ENCODE measurements around the gene PLA2G2F. TPM values are rescaled to one million over a fixed set of nuclear protein-coding genes. Genes with fewer than 3 reads are reported as not detected.

Gene PLA2G2F
- total RNA-seq, 1 experiment from 2014 or later, result not detected

- no peak for DNase-seq (ENCODE audit: low read depth)
These were observed 3.0 kb downstream of the PLA2G2F start for GRCh38 chr1:20142001-20142710.

- DNase-seq (ENCODE audit: low read depth), result no peak
These were observed 4.2 kb downstream of the PLA2G2F start for GRCh38 chr1:20143318-20143717.

DNA sequence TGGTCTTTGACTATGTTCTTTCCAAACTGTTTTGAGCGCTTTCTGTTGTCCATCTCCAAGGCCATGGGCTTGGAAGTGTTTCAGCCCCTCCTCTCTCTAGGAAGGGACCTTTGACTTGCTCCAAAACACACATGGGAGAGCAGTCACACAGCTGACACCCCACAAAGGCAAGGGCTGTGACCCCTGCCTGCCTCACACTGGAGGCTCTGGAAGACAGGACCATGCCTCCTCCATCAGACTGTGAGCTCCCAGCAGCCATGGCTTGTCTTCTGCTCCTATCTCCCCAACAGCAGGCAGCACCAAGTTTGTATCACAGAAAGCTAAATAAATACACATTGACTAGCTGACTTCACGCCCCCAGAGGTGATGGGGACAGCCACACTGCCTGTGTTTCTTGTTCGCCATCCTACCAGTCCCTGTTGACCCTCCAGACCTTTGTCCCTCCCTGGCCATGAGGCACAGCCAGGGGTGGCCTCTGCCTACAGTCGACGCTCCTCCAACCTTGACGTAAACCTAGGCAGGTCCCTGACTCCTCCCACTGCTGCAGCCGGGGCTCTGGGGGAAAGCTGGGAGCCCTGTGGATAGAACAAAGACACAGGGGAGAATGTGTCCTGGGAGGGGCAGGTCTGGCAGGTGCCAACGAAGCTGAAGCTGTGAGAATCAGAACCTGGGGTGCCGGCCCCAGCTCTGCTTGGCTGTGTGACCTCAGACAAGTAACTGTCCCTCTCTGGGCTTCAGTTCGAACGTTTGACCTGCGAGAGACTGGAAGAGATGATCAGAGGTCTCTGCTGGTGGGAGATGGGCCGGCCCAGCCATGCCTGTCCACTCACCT lies 4.8 kb downstream of the PLA2G2F start:
- no peak for DNase-seq (ENCODE audit: low read depth)

- no peak for DNase-seq (ENCODE audit: low read depth)
These were observed 8.9 kb downstream of the PLA2G2F start for GRCh38 chr1:20147846-20148570.

- no peak for DNase-seq (ENCODE audit: low read depth)
These were observed 9.7 kb downstream of the PLA2G2F start for GRCh38 chr1:20148571-20149500.

GRCh38 chr1:20149601-20150325 lies 10.6 kb downstream of the PLA2G2F start:
- DNase-seq (ENCODE audit: low read depth), result no peak

DNA sequence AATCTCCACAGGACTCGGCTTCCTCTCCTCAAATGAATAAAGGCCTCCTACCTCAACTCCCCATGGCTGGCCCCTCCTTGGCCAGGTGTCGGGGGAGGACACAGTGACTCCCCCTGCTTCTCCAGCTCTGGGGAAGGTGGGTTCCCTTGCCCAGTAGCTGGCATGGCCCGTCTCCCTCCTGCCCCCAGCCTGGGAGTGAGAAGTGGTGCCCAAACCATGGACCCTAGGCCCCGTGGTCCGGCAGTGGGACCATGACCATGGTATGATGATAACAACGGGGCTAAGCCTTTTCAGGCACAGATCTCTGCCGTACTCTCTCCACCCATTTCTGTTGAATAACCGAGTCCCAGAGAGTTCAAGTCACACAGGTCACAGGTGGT lies 11.2 kb downstream of the PLA2G2F start:
- no peak for DNase-seq (ENCODE audit: low read depth)

GRCh38 chr1:20150969-20151368 lies 11.8 kb downstream of the PLA2G2F start:
- DNase-seq (ENCODE audit: low read depth), result no peak

GRCh38 chr1:20151906-20152598 lies 12.9 kb downstream of the PLA2G2F start:
- DNase-seq (ENCODE audit: low read depth), result peak; percentile 74

- no peak for DNase-seq (ENCODE audit: low read depth)
These were observed 13.4 kb downstream of the PLA2G2F start for GRCh38 chr1:20152599-20152930.

DNA sequence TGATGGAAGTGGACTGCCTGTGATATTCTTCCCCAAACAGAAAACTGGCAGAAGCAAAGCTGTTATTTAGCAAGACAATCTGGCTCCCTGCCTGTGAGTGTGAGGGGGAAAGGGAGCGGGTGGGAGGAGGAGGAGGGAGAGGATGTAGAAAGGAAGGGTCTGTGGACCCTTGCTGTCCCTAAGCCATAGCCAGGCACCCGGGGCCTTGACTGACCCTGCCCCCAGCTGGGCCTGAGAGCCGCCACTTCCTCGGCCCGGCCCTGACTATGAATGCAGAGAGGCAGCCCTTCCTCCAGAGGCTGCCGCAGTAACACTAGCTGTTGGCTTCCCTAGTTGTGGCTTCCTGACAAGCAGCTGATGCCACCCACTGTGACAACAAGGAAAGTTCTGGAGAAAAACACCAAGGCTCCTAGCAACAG lies 13.9 kb downstream of the PLA2G2F start:
- peak; percentile 26 for DNase-seq (ENCODE audit: low read depth)

DNA sequence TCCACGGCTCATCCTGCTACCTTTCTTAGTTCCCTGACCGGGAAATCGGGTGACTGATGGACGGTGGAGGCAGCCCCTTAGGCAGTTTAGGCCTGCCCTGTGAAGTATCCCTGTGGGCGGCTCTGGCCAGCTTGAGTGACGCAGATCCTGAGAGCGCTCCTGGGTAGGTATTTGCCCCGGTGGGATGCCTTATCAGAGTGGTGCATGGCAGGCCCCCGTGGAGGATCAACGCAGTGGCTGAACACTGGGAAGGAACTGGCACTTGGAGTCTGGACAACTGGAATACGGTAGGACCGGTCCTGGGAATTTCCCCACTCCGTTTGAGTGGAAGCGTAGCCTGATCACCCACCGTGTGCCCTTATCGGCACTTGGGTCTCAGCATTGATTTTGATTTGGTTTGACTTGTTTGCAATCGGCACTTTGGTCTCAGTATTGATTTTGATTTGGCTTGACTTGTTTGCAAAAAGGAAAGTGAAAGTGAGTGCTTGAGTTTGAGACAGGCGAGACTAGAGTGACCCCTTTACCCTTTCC lies 15.2 kb downstream of the PLA2G2F start:
- no peak for DNase-seq (ENCODE audit: low read depth)

DNA sequence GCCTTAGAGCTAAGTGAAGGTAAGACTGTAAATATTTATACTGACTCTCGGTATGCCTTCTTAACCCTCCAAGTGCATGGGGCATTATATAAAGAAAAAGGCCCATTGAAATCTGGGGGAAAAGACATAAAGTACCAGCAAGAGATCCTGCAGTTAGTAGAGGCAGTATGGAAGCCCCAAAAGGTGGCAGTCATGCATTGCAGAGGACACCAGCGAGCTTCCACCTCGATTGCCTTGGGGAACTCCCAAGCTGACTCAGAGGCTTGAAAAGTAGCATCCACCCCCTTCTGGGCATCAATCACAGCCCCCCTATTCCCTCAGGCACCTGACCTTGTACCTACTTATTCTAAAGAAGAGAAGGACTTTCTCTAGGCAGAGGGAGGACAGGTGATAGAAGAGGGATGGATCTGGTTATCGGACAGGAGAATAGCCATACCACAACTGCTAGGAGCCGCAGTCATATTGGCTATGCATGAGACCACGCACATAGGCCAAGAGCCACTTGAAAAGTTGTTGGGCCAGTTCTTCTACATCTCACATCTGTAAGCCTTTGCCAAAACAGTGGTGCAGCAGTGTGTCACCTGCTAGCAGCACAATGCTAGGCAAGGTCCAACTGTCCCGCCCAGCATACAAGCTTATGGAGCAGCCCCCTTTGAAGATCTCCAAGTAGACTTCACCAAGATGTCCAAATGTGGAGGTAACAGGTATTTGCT lies 19.4 kb downstream of the PLA2G2F start:
- DNase-seq (ENCODE audit: low read depth), result no peak

GRCh38 chr1:20160034-20160433 lies 20.9 kb downstream of the PLA2G2F start:
- no peak for DNase-seq (ENCODE audit: low read depth)

DNA sequence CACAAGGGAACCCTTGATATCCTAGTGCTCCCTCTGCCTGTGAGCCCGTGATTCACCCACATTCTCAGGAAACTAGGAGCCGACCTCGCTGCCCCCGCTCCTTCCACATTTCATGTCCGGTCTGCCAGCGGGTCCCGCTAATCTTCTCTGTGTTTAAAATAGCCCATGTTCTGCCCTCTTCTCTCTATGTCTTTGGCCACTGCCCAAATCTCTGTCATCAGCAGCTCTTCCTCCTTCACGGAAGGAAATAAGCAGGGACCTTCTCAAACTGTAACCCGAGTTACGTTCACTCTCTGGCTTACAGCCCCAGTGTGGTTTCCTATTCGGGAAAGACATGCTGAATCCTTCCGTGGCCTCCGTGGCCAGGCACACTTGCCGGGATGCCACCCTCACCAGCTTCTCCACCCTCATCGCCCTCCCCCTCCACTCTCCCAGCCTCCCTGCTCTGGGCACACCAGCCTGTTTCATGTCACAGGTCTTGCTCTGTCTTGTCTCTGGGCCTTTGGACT lies 25.6 kb downstream of the PLA2G2F start:
- peak; percentile 21 for DNase-seq (ENCODE audit: low read depth)

DNA sequence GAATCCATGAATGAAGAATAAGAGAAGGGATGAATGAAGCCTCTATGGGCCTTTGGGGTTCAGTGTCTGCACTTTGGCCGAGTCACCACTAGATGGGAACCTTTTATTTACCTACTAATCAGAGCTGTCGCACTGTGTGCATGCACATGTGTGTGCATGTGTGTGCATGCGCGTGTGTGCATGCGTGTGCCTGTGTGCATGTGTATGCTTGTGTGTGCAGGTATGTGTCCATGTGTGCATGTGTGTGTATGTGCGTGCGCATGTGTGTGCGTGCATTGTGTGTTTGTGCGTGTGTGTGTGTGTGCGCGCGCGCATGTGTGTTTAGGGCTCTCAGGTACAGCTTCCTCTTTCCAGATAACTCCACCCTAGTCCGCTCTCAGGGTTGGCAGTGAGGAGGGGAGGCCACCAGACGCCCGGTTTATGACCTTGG lies 26.4 kb downstream of the PLA2G2F start:
- DNase-seq (ENCODE audit: low read depth), result peak; percentile 15

- DNase-seq (ENCODE audit: low read depth), result no peak
These were observed 26.9 kb downstream of the PLA2G2F start for GRCh38 chr1:20166051-20166450.

DNA sequence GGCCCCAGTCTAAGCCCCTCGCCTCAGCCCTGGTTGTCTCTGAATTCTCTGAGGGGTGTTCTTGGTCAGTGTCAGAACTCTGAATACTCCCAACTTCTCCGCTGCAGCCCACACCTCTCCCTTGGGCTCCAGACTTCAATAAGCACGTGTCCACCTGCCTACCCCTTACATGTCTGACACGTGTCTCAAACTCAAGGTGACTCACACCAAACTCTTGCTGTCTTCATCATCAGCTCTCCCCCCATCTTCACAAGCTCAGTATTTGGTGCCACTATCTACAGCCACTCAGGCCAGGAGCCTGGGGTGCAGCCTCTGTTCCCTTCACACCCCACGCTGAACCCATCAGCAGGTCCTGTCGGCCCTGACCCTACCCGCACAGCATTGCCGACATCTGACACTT lies 28.0 kb downstream of the PLA2G2F start:
- DNase-seq (ENCODE audit: low read depth), result no peak
